GM18499 (cell line): Measurements from ENCODE around the gene SGF29.
"Not testable (repeated sequence)": the region's sequence is repeated elsewhere in the genome, so short reads cannot be mapped to it uniquely, and the experiment has no call there.

Source experiments
- ATAC-seq: cut with Tn5 transposase; IDR thresholded peaks from one replicate; pipeline ENCODE4 v1.9.1; 2021; ENCODE audit warnings: moderate number of reproducible peaks; ENCODE audit not compliant: insufficient read depth, unreplicated experiment

The SGF29 gene

DNA sequence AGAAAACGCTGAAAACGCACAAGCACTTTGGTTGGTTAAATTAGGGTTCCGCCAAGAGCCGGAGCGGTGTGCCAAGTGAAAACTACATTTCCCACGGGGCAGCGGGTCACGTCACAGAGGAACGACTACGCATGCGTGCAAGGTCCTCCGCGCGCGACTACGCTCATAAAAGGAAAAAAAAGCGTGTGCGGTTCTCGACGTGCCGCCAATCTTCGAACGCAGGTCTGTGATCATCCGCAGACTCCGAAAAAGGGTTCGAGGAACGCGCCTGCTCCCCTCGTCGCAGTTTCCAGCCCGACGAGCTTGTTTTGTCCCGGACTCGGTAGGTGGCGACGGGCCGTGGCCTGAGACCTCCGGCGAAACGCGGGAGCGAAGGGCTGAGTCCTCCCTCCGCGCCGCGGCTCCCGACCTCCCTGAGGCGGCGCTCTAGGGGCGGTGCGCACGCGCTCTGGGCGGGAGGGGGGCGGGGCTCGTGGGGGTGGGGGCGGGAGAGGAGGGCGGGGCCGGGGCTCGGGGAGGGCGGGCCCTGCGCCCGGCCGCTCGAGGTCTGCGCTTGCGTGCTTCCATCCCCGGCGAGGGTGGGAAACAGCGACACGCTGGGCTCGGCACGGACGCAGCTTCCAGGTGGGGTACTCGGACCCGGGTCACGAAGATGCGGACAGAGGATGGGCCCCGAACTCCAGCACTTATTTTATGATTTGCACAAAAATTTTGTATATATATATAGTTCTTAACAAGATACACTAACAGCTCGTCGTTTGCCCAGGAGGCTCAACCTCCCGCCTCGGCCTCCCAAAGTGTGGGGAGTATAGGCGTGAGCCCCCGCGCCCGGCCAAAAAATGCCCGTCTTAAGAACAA is at the start of gene SGF29:
Gene SGF29, plus strand, starts transcription at position 145 of the 858 bp plus-strand sequence. CDS start 27,150 bp downstream, outside the sequence.
- no peak for ATAC-seq

DNA sequence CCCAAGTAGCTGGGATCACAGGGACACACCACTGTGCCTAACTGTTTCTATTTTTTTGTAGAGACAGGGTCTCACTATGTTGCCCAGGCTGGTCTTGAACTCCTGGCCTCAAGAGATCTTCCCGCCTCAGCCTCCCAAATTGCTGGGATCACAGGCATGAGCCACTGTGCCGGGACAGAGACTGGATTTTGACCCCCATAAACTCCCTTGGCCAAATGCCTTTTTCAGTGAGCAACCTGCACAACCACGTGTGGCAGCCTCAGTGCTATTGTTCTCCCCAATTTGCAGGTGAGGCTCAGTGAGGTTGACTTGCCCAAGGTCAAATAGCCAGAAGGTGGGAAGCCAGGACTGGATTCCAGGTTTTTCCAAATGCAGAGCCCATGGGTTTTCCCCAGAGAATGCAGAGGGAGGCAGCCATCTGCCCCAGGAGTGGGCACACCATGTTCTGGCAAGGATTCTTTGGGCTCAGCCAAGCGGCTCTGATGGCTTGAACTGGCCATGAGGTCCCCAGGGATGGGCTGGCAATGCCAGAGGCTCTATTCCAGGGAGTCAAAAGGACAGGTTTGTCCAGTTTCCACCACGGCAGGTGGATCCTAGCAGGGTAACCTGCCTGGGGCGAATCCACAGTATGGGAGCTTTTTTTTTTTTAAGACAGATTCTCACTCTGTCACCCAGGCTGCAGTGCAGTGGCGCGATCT is 48.9 kb upstream of the SGF29 start:
- no peak for ATAC-seq

DNA sequence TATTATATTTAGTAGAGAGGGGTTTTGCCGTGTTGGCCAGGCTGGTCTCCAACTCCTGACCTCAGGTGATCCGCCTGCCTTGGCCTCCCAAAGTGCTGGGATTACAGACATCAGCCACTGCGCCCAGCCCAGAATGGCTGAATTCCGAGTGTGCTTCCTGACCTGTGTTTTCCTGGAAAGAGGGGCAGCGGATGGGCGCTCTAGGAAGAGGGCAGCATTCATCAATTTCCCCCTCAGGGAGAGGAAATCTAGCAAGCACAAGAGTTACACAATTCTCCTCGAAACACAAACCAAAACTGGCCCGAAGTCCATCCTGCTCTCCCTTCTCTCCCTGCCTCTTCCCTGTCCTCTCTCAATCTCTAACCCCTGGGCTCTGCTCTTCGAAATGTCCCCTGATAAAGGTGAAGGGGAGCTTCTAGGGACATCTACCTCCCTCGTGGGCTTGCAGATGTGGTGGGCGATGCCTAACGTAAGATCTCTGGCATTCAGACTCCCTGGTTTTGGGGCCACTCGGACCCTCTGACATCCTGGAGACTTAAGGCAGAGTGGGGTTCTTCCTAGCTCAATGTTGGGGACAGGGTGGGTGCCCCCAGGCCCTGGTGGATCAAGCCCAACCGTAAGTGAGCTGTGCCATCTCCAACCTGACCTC is 48.1 kb upstream of the SGF29 start:
- no peak for ATAC-seq

DNA sequence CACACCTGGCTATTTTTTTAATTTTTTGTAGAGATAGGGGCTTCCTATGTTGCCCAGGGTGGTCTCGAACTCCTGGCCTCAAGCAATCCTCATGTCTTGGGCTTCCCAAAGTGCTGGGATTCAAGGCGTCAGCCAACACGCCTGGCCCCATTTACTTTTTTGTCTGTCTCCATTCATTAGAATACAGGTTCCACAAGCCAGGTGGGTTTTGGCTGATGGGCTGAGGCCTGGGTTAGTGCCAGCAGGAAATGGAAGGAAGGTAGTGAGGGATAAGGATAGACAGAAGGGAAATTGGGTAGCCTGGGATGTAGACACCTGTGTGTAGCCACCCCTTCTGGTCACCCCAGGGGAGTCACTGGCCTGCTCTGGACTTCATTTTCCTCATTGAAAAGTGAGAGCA is 42.7 kb upstream of the SGF29 start:
- ATAC-seq, result no peak

DNA sequence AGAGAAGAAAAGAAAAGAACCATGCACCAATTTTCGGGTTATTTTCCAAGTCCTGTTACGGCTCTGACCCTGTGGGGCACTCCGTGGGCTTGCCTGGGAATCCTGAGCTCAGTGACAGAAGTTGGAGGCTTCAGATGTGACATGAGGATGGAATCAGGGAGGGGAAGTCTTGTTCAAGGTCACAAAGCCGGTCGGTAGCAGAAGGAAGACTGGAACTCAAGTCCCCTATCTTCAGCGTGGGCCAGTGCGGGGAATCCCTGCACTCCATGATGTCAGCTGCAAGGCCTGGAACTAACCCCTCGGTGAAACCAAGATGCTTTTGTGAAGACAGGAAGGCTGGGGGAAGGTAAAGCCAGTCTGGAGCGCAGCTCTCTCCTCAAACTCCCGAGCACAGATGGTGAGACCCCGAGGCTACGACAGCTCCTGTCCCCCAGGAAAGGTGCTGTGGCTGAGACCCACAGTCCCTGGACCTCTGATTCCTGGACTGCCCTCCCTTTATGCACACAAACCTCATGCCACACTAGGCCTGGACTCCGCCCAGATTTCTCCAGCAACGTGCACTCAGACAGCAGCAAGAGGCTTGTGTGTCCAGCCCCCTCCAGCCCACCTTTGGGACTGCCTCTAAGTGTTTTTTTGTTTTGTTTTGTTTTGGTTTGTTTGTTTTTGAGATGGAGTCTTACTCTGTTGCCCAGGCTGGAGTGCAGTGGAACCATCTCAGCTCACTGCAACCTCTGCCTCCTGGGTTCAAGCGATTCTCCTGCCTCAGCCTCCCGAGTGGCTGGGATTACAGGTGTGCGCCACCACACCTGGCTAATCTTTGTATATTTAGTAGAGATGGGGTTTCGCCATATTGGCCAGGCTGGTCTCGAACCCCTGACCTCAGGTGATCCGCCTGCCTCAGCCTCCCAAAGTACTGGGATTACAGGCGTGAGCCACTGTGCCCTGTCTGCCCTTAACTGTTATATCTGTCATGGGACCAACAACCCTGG is 41.6 kb upstream of the SGF29 start:
- ATAC-seq, result no peak

DNA sequence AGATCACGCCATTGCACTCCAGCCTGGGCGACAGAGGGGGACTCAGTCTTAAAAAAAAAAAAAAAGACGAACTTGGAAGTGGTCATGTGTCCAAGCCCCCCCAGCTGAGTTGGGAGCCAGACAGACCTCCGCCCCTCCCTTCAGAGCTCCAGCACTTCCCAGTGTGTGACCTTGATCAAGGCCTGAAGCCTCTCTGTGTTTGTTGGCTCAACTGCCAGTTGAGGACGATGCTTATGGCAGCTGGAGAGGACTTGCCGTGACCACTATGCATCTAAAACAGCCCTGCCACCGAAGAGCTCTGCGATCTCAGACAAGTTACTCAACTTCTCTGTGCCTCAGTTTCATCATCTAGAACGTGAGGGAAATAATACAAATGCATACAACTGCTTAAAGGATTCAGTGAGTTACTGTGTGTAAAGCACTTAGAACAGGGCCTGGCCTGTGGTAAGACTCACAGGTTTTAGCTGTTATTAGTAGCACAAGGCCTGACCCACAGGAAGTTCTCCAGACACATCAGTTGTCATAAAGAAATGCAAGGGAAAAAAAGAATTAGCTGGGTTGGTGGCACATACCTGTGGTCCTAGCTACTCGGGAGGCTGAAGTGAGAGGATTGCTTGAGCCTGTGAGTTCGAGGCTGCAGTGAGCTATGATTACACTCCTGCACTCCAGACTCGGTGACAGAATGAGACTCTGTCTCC is 40.1 kb upstream of the SGF29 start:
- ATAC-seq, result no peak

DNA sequence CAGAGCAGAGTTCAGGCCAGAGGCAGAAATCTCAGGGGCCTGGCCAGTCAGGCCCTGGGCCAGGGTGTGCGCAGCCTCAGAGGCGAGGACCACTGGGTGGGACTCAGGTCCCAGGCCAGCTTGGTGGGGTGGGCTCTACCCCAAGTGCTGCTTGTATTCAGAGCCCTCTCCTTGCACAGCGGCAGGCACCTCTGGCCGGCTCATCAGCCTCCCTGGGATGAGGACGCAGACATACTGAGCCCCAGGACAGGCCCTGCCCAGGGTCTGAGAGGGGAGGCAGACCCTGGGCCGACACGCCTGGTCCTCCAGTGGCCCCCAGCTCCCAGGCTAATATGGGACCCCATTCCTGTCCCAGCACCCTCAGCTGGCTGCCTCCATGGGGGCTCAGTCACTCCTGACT is 39.5 kb upstream of the SGF29 start:
- no peak for ATAC-seq

DNA sequence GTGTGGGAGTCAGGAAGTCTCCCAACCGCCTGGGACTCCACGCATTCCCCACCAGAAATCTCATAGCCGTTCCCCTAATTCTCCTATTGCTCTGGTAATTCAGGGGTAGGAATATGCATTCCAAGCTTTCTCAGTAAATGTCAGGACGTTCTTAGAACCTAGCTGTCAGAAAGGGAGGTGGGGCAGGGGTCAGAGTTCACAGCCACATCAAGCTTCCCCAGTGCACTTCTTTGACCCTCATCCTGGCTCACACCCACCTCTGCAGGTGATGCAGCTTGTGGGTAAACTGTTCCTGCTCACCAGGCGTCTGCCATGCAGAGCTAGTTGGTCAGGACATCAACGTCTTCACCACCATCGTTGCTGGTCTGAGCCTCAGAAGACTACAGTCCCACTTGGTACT is 33.0 kb upstream of the SGF29 start:
- no peak for ATAC-seq

DNA sequence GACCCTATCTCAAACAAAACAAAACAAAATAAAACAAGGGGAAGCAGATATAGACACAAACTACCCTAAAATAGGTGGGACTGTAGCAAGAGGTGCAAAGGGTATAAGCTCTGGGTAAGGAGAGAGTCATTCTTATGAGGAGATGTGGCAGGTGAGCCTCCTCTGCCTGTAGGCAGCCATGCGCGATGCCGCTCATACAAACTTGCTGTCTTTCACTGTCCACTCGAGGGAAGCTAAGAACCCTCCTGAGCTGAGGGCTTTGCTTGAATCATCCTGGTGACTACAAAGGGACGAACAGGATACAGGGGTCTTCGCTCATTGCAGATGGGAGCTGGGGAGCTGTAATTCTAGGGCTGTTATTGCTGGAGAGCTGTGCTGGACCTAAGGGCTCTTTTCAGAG is 32.3 kb upstream of the SGF29 start:
- no peak for ATAC-seq

DNA sequence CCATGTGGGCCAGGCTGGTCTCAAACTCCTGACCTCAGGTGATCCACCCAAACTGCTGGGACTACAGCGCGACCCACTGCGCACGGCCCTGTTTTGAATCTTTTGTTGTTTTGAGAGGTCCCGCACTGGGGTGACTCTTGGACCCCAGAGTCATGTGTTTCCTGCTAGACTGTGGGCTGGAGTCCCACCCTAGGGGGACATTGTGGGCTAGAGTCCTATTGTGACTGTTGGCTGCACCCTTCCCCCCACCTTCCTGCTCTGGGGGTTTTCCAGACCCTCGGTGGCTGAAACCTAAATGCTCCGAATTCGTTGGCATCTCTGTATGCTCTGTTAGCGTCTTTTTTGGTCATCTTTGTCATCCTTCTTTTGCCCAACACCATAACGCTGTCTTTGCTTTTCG is 30.9 kb upstream of the SGF29 start:
- ATAC-seq, result no peak

DNA sequence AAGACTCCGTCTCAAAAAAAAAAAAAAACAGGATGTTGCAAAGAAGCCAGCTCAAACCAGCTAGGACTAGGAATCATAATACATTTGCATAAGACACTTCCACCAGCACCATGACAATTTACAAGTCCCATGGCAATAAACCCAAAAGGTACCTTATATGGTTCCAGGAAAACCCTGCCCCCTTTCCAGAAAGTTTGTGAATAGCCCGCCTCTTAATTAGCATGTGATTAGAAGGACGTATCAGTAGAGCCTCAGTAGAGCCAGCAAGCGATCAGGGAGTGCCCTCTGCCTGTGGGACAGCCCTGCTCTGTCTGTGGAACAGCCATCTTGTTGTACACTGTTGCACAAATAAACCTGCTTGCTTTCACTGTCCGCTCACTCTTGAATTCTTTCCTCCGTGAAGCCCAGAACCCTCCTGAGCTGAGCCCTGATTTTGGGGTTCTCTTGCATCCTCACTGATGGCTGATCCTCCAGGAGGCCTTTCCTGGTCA is 29.0 kb upstream of the SGF29 start:
- no peak for ATAC-seq

DNA sequence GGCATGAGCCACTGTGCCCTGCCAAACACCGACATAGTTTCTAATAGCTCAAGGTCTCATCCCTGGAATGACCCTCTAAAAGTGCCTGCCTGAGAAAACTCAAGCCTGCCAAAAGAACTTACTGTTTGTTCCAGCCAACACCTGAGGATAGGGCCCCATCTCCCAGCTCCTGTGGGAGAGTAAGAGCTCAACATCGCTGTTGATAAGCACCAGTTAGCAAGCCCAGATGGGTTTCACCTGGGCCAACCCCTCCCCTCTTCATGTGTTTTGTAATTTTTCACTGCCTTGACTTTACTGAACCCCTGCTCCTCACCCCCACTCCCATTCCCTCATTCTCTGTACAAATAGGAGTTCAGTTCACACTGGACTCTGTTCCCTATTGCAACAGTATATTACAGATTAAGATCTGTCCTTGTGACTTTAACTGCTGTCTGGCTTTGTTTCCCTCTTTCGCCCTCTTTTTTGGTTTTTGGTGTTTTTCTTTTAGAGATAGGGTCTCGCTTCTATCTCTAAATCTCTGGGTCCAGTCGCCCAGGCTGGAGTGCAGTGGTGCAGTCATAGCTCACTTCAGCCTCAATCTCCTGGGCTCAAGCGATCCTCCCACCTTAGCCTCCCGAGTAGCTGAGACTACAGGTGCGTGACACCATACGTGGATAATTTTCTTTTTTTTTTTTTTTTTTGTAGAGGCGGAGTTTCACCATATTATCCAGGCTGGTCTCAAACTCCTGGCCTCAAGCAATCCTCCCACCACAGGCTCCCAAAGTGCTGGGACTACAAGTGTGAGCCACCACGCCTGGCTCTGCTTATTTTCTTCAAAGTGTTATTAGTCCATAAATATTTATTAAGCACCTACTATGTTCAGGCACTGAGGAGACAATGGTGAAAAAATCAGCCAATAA is 27.3 kb upstream of the SGF29 start:
- ATAC-seq, result no peak

DNA sequence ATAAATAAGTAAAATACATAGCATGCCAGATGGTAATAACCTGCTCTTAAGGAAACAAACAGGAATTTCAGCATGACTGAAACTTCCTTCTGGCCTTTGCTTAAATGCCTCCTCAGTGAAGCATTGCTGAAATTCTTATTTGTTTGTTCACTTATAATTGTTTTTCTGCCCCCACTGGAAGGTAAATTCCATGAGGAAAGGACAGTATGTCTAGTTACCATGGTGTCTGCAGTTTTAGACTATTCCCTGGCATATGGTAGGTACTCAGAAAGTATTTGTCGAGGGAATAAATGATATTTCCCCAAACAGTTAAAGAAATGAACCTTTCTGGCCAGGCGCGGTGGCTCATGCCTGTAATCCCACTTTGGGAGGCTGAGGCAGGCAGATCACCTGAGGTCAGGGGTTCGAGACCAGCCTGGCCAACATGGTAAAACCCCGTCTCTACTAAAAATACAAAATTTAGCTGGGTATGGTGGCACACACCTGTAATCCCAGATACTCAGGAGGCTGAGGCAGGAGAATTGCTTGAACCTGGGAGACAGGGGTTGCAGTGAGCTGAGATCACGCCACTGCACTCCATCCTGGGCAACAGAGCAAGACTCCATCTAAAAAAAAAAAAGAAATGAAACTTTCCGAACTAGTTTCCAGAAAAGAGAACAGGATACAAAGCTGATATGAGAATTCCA is 26.5 kb upstream of the SGF29 start:
- not testable (repeated sequence) for ATAC-seq

DNA sequence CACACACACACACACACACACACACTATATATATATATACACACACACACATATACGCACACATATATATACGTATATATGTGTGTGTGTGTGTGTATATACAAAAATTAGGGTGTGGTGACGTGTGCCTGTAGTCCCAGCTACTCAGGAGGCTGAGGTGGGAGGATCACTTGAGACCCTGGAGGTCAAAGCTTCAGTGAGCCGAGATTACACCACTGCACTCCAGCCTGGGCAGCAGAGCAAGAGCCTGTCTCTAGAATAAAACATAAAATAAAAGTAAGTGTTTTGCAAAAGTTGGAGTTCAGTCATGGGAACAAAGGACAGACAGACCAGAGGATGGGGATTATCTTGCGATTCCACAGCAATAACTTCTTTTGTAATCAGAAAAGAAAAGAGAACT is 25.7 kb upstream of the SGF29 start:
- no peak for ATAC-seq

DNA sequence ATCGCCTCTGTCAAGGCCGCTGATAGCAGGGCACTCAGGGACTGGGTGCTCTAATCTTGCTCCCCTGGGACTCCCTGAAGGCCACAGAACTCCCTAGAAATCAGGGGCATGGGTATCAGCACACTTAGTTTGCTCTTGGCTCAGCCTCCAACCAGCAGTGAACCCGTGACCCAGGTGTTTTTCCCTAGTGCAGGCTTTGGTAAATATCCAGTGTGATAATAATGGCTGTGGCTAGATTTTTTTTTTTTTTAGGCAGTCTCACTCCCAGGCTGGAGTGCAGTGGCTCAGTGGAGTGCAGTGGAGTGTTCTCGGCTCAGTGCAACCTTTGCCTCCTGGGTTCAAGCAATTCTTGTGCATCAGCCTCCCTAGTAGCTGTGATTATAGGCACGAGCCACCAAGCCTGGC is 25.3 kb upstream of the SGF29 start:
- ATAC-seq, result no peak

DNA sequence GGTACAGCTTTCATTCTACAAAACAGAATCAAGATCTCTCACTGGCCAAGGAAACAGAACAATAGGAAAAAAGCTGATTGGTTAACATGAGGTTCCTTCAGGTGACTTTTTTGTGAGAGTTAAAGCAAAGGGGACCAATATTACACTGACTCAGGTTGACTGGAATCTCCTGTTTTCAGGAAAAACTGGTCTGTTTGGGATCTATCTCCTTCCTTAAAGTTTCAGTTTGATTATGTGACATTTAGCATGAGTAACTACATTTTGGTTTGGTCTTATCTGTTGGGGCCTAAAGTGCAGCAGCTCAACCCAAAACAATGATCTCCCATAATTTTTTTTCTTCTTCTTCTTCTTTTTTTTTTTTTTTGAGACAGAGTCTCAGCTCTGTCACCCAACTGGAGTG is 24.6 kb upstream of the SGF29 start:
- no peak for ATAC-seq

DNA sequence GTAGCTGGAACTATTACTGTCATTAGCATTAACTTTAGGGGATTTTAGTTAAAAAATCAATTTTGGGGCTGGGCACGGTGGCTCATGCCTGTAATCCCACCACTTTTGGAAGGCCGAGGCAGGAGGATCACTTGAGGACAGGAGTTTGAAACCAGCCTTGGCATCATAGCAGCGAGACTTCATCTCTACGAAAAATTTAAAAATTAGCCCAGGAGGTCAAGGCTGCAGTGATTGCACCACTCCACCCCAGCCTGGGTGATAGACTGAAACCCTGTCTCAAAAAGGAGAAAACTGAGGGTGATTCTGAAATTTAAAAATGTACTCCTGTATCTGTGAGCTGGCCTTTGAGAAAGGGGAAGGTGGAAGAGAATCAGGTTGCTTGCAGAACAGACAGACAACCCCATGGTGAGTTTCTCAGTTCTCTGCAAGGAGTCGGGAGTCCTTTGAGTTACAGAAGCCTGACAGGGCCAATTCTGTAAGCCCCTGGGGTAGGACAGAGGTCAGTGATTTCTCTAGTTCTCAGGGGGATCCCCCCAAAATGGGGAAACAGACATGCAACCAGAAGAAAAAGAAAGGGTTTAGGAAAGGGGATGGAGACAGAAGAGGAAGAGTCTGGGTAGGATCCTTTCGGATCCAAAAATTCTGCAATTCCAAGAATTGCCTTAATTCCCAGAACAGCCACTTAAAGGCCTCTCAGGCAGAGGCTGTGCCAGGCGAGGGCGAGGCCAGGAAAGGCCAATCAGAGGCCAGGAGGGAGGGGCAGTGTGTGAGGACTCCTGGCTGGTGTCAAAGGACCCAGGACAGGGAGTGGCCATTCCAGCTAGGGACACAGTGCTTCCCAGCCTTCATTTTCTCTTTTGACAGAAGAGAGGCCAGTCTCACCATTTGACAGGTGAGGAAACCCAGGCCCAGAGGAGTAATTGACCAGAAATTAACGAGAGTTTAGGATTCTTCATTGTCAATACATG is 21.7 kb upstream of the SGF29 start:
- no peak for ATAC-seq
